Femur (tissue), 1 donor: ENCODE results near the gene C1orf21.

Source experiments
- DNase-seq: peaks from one replicate; pipeline ENCODE4 v3.0.0-alpha.2; 2017

Gene C1orf21

GRCh38 chr1:184487531-184488193 is 100.8 kb downstream of the C1orf21 start:
- DNase-seq = no peak

GRCh38 chr1:184489908-184490307 is 103.1 kb downstream of the C1orf21 start:
- no peak for DNase-seq

- DNase-seq = no peak
These were observed 105.7 kb downstream of the C1orf21 start for GRCh38 chr1:184492536-184492935.

GRCh38 chr1:184493987-184494388 is 107.2 kb downstream of the C1orf21 start:
- no peak for DNase-seq

GRCh38 chr1:184494929-184495328 is 108.1 kb downstream of the C1orf21 start:
- no peak for DNase-seq

GRCh38 chr1:184497959-184498723 is 111.3 kb downstream of the C1orf21 start:
- DNase-seq = no peak

- DNase-seq = no peak
These were observed 112.8 kb downstream of the C1orf21 start for GRCh38 chr1:184499616-184500015.

GRCh38 chr1:184502161-184502560 is 115.3 kb downstream of the C1orf21 start:
- DNase-seq = no peak

GRCh38 chr1:184503221-184503749 is 116.5 kb downstream of the C1orf21 start:
- no peak for DNase-seq

GRCh38 chr1:184504040-184504954 is 117.5 kb downstream of the C1orf21 start:
- no peak for DNase-seq

GRCh38 chr1:184504955-184505338 is 118.1 kb downstream of the C1orf21 start:
- DNase-seq = no peak

- DNase-seq = no peak
These were observed 119.7 kb downstream of the C1orf21 start for GRCh38 chr1:184506481-184506880.

GRCh38 chr1:184507165-184507564 is 120.3 kb downstream of the C1orf21 start:
- no peak for DNase-seq

GRCh38 chr1:184507604-184508280 is 120.9 kb downstream of the C1orf21 start:
- no peak for DNase-seq

- no peak for DNase-seq
These were observed 122.3 kb downstream of the C1orf21 start for GRCh38 chr1:184509105-184509504.

- DNase-seq = no peak
These were observed 123.3 kb downstream of the C1orf21 start for GRCh38 chr1:184510110-184510509.

- no peak for DNase-seq
These were observed 125.9 kb downstream of the C1orf21 start for GRCh38 chr1:184512724-184513123.

- no peak for DNase-seq
These were observed 126.6 kb downstream of the C1orf21 start for GRCh38 chr1:184513421-184513820.

GRCh38 chr1:184513966-184514365 is 127.1 kb downstream of the C1orf21 start:
- DNase-seq = no peak

- no peak for DNase-seq
These were observed 127.6 kb downstream of the C1orf21 start for GRCh38 chr1:184514447-184514846.

GRCh38 chr1:184517130-184517529 is 130.3 kb downstream of the C1orf21 start:
- DNase-seq = no peak

- DNase-seq = no peak
These were observed 132.0 kb downstream of the C1orf21 start for GRCh38 chr1:184518736-184519357.
